ENCODE results near the gene CORO1A.
"Not testable (repeated sequence)": the region's sequence is repeated elsewhere in the genome, so short reads cannot be mapped to it uniquely, and the experiment has no call there.

The CORO1A gene

GRCh38 chr16:30199608-30200343 is 16.4 kb downstream of the CORO1A start:
- DNase-seq (ENCODE audit: low read depth, low spot score): not testable (repeated sequence)

GRCh38 chr16:30205541-30206236 is 22.3 kb downstream of the CORO1A start:
- DNase-seq (ENCODE audit: low read depth, low spot score): not testable (repeated sequence)

GRCh38 chr16:30206252-30206651 is 22.9 kb downstream of the CORO1A start:
- not testable (repeated sequence) for DNase-seq (ENCODE audit: low read depth, low spot score)

- not testable (repeated sequence) for DNase-seq (ENCODE audit: low read depth, low spot score)
Observed at GRCh38 chr16:30207063-30207704, 23.8 kb downstream of the CORO1A start.

GRCh38 chr16:30209032-30209431 is 25.6 kb downstream of the CORO1A start:
- not testable (repeated sequence) for DNase-seq (ENCODE audit: low read depth, low spot score)

GRCh38 chr16:30211414-30211813 is 28.0 kb downstream of the CORO1A start:
- DNase-seq (ENCODE audit: low read depth, low spot score): not testable (repeated sequence)

GRCh38 chr16:30217082-30217481 is 33.7 kb downstream of the CORO1A start:
- DNase-seq (ENCODE audit: low read depth, low spot score): not testable (repeated sequence)

All from brain pericyte (primary cell).